GM12875 (cell line): Measurements from ENCODE around the gene PBX1.

ENCODE experiments used
- H3K4me3 ChIP-seq: one replicate; pipeline ENCODE4 v1.5.1; 2011; ENCODE audit warnings: low read depth, low read length, control low read depth
- CTCF ChIP-seq: IDR thresholded peaks from 2 replicates; pipeline ENCODE4 v1.5.1; 2011; ENCODE audit warnings: low read depth, mild to moderate bottlenecking, control low read depth, inconsistent platforms, low read length, moderate library complexity, borderline replicate concordance; ENCODE audit not compliant: insufficient read depth

The PBX1 gene

DNA sequence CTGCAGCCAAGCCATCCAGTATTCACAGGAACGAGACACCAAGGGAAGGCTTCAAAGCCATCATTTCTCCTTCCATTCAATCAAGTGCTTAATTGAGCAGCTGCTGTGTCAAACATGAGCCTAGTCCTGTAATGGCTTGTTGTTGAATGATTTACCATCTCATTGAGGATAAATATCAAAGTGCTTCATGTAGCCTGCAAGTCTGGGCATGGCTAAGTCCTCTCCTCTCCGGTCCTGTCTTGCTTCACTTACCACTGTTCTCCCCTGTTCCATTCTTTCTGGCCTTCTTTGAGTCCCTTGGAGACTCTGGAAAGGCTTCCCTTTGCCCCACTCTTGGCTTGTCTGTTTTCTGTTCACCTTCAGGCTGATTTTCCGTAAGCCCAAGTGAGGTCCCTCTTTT is 279.8 kb downstream of the PBX1 start:
- H3K4me3 ChIP-seq = no peak overlapping the region
- no peak for TF ChIP-seq CTCF

DNA sequence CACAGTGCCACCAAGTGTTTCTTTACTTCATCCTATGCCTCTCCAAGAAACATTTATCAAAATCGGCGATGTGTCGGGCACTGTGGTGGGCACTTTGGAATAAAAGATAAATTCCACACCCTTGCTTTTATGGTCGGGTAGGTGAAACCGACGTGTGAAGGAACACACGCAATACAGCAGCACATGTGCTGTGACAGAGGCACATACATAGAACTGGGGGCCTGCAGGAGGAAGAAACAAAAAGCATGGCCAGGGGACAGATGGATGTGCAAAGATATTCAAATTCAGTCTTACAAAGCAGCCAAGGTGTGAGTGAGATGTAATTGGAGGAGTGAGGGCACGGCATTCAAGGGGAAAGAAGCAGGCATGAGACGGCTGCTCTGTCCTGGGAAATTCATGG is 282.0 kb downstream of the PBX1 start:
- no peak for TF ChIP-seq CTCF
- no peak overlapping the region for H3K4me3 ChIP-seq

- H3K4me3 ChIP-seq = no peak overlapping the region
- TF ChIP-seq CTCF = no peak
Observed at GRCh38 chr1:164841702-164842465, 282.9 kb downstream of the PBX1 start.

DNA sequence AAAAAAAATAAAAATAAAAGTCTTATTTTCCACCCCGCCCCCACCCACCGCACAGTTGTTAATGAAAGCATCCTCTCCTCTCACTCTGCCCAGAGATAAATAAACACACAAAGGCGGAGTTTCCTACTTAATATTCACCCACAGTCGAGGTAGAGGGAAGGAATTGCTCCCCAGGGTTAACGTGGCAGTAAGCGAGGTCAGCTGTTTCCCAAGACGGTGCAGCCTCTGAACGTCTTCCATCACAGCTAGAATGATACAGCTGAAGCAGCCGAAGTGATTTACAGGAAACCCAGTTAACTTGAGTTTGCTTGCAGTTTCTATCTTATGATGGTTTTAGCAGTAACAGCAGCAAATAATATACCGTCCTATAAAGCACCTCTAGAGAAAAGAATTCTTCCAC is 283.9 kb downstream of the PBX1 start:
- H3K4me3 ChIP-seq = no peak overlapping the region
- TF ChIP-seq CTCF = no peak

GRCh38 chr1:164843743-164844500 is 284.9 kb downstream of the PBX1 start:
- no peak overlapping the region for H3K4me3 ChIP-seq
- TF ChIP-seq CTCF = no peak

GRCh38 chr1:164846731-164847691 is 288.0 kb downstream of the PBX1 start:
- no peak for TF ChIP-seq CTCF
- no peak overlapping the region for H3K4me3 ChIP-seq
